GM10847 (cell line): ENCODE data around the gene METTL6.

Source experiments
- POLR2A ChIP-seq: IDR thresholded peaks from 2 replicates; pipeline ENCODE4 v1.6.1; 2011; ENCODE audit not compliant: insufficient read length; ENCODE audit errors: extremely low read depth

The METTL6 gene

GRCh38 chr3:15387735-15388134, 39.6 kb downstream of the METTL6 start:
- TF ChIP-seq POLR2A: no peak

DNA sequence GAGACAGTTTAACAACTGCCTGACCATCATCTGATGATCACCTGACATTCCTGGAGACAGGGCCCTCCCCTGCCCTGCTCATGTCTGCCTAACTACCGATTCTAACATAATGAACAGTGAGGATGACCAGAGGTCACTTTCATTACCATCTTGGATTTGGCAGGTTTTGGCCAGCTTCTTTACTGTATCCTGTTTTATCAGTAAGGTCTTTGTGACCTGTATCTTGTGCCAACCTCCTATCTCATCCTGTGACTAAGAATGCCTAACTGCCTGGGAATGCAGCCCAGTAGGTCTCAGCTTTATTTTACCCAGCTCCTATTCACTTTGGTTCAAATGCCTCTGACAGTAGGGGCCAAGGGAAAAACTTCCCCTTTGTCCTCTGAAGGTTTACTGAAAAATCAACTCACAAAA, 40.2 kb downstream of the METTL6 start:
- no peak for TF ChIP-seq POLR2A

DNA sequence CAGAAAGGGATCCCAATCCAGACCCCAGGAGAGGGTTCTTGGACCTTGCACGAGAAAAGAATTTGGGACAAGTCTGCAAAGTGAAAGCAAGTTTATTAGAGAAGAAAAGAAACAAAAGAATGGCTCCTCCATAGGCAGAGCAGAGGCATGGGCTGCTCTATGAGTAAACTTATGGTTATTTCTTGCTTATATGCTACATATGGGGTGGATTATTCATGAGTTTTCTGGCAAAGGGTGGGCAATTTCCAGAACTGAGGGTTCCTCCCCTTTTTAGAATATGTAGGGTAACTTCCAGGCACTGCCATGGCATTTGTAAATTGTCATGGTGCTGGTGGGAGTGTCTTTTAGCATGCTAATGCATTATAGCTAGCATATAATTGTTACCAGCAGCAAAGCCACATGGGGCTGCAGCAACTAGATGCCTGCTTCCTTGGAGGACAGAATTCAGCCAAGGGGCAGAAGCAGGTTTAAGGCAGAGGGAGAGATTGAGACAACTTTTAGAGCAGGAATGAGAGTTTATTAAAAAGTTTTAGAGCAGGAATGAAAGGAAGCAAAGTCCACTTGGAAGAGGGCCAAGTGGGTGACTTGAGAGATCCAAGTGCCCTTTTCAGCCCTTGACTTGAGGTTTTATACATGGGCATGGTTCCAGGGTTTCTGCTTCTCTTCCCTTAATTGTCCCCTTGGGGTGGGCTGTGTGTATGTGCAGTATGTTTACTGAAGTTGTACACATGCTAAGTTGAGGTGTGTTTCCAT, 41.3 kb downstream of the METTL6 start:
- TF ChIP-seq POLR2A: no peak

DNA sequence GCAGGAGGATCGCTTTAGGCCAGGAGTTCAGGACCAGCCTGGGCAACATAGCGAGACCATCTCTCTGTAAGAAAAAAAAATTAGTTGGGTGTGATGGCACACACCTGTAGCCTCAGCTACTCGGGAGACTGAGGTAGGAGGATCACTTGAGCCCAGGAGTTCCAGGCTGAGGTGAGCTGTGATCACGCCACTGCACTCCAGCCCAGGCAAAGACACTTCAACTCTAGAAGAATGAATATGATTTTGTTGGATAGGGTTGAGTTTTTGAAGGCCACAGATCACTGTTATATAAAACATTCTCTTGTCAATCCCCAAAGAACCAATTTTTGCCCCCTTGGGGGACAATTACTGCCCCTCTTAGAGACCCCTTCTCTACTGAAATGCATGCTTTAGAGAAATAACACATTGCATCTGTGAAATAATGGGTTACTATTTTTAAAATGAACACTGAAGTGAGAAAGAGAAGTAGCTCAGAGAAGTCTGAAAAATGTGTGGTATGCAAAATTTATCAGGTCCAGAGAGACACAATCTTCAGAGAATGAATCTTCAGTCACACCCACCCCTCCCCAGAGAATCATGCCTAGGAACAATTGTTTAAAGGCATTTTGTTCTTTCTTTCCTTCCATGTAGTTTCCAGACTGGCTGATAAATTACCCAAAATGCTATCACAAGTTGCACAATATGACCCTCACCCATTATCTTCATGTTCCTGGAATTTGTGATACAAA, 42.7 kb downstream of the METTL6 start:
- TF ChIP-seq POLR2A: no peak

DNA sequence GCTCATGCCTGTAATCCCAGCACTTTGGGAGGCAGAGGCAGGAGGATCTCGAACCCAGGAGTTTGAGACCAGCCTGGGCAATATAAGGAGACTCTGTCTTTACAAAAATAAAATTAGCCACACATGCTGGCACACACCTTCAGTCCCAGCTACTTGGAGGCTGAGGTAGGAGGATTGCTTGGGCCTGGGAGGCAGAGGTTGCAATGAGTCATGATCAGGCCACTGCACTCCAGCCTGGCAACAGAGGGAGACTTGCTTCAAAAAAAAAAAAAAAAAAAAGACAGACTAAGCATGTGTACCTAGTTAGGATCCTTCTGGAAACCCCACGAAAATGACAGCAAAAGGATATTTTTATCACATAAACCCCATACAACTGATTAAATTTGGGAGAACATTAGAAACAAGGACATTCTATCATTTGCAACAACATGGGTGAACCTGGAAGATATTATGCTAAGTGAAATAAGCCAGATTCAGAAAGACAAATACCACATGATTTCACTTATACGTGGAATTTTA, 44.9 kb downstream of the METTL6 start:
- TF ChIP-seq POLR2A: no peak

DNA sequence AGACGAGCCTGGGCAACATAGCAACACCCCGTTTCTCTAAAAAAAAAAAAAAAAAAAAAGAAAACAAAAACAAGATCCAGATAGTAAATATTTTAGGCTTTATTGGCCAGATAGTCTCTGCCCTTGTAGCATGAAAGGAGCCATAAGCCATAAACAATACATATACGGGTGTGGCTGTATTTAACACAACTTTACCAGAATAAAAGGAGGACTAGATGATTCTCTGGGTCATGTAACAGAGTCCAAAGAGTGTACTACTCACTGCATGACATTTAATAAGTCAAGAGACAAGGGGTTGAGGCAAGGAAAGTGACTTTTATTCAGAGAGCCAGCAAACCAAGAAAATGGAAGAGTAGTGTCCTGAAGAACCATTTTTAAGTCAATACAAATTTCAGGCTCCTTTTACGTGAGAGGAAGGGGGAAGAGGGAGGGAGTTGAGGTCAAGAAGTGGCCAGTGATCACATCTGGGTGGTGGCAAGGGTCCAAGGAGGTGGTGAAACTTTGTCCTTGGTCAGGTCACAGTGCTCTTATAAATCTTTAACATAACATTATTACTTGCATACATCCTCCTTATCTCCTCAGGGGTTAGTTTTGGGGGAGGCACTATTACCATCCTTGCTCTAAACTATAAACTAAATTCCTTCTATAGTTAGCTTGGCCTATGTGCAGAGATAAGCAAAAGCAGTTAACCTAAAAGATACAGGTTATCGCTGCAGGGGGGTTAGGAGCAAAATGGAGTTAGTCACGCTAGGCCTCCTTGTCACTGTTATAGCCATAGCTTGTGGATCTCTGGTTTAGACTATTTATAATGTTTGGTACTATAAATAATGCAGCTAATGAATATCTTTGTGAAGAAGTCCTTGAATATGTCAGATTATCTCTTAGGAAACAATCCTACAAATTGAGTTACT, 46.1 kb downstream of the METTL6 start:
- TF ChIP-seq POLR2A: no peak

DNA sequence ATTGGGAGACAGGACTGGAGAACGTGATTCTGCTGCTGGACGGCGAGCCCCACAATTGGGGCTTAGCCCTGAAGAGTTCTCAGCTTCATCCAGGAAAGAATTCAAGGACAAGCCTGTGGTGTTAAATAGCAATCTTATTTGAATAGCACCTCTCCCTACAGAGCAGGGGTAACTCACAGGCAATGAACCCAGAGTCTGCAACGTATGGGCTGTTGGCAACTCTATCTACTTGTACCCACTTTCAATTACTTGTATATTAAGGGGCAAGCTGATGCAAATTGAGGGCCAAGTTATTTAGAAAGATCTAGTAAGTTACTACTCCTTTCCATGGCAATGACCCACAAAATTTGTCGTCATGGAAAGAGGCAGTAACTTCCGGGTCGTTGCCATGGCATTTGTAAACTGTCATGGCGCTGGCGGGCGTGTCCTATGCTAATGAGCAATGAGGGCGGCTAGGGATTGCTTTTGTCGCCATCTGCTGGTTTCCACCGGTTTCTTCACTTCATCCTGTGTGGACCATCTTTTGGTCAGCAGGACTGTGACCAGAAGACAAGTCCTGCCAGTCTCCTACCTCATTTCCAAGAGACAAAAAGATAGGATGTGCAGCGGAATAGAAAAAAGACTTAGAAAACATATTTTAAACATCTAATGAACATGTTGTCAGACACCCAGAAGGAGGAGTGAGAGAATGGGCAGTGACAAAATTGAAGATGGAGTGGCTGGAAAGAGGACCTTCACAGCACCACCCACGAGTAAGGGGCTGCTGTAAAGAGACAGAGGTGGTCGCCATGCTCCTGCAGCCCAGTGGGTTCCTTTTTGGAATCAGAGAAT, 49.2 kb downstream of the METTL6 start:
- TF ChIP-seq POLR2A: no peak

- TF ChIP-seq POLR2A: no peak
Measured at GRCh38 chr3:15375461-15376000, 51.8 kb downstream of the METTL6 start.

DNA sequence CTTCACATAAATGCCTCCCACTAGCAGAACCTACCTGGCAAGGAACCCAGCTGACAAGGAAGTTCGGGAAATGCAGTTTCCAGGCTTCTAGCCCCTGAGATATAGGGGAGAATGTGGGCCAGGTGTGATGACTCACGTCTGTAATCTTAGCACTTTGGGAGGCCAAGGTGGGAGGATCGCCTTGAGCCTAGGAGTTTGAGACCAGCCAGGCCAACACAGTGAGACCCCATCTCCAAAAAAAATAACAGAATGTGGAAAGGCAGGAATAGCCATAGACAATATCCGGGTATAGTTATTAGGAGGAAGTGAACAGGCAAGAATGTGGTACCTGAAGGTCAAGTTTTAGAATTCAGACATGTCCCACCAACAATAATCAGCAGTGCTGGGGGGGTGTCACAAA, 54.4 kb downstream of the METTL6 start:
- no peak for TF ChIP-seq POLR2A

- TF ChIP-seq POLR2A: no peak
Measured at GRCh38 chr3:15368561-15369135, 58.7 kb downstream of the METTL6 start.

- TF ChIP-seq POLR2A: no peak
Measured at GRCh38 chr3:15367059-15367458, 60.3 kb downstream of the METTL6 start.

DNA sequence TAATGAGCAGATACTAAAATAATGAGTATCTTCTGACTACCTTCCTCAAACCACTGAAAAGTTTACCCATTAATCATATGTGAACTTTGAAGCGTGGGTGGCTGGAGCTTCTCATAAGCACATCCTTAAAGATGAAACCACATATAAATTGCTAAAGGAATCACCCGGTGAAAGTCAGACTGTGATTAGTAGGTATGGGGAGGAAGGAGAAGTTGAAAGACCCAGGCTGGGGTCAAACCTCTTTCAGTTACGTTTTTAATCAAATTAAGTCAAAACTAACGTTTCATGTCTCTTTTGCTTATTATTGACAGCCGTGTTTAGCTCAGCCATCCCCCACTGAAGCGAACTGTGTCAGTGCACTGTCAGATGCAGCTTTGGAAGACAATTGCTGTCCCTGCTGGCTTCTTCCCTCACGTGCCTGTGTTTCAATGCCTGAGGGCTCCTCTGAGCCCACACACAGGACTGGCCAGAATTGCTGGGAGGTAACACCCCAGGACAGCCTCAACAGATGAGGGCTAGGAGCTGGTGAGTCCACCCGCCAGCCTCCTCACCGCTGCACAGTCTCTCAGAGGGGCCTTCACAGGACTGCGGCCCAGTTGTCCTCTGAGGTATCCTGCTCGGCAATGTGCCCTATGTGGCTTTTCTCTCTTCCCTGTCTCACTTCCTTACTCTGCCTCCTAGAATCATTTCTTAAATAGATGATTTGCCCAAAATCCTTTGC, 65.7 kb downstream of the METTL6 start:
- TF ChIP-seq POLR2A: no peak

- TF ChIP-seq POLR2A: no peak
Measured at GRCh38 chr3:15360788-15361493, 66.4 kb downstream of the METTL6 start.
